HEK293 (cell line): ENCODE measurements around the gene NSUN3.

ENCODE experiments used
- CTCF ChIA-PET: fragments of 350-600 bp; formaldehyde crosslinking; extraction: SDS; loops from one replicate; lab custom pipeline; 2021; ENCODE audit warnings: antibody characterized with exemption; lab: Yijun Ruan, JAX
- POLR2A ChIA-PET: fragments of 300-600 bp; formaldehyde crosslinking; extraction: SDS; loops from one replicate; lab custom pipeline; 2020; ENCODE audit warnings: antibody characterized with exemption, inconsistent platforms; lab: Yijun Ruan, JAX
- H3K27ac ChIP-seq: fragments of 200-500 bp; sonication (Bioruptor generic); 2 replicates; pipeline ENCODE4 v1.5.1; 2014; ENCODE audit warnings: low read depth, low read length, control low read depth, inconsistent platforms; ENCODE audit errors: extremely low read depth
- H3K36me3 ChIP-seq, 2 experiments: fragments of 200-500 bp in 1 of 2; sonication (Bioruptor generic) in 1 of 2; 1 replicate in 1 of 2; 2 replicates in 1 of 2; pipeline ENCODE4 v1.5.1; 2014 to 2017; ENCODE audit warnings: inconsistent platforms in 2 of 2, low read length in 2 of 2; ENCODE audit not compliant: control insufficient read depth in 2 of 2, insufficient read depth in 1 of 2
- H3K4me1 ChIP-seq: fragments of 200-500 bp; sonication (Bioruptor generic); 2 replicates; pipeline ENCODE4 v1.5.1; 2014; ENCODE audit warnings: mild to moderate bottlenecking, low read length, inconsistent platforms; ENCODE audit not compliant: control insufficient read depth, insufficient read depth
- H3K4me3 ChIP-seq: 2 replicates; pipeline ENCODE4 v1.5.1; 2011; ENCODE audit warnings: low read depth, mild to moderate bottlenecking, control low read depth, low read length, moderate library complexity
- H3K9me3 ChIP-seq: fragments of 200-500 bp; sonication (Bioruptor generic); 2 replicates; pipeline ENCODE4 v1.5.1; 2014; ENCODE audit warnings: low read depth, low read length, inconsistent platforms; ENCODE audit not compliant: control insufficient read depth, insufficient read depth
- HOXC10 ChIP-seq: sonication (generic); formaldehyde crosslinking; IDR thresholded peaks from 2 replicates; pipeline ENCODE4 v1.8.1; 2023; ENCODE audit warnings: mild to moderate bottlenecking, missing genetic modification reagents
- KLF10 ChIP-seq: fragments of 450-650 bp; IDR thresholded peaks from 2 replicates; pipeline ENCODE4 v1.5.1; 2018; ENCODE audit warnings: missing biosample characterization, mild to moderate bottlenecking, missing genetic modification characterization
- KLF16 ChIP-seq: fragments of 450-650 bp; formaldehyde crosslinking; IDR thresholded peaks from 2 replicates; pipeline ENCODE4 v1.5.1; 2017; ENCODE audit warnings: missing biosample characterization, missing genetic modification characterization
- PRDM10 ChIP-seq: fragments of 450-650 bp; formaldehyde crosslinking; IDR thresholded peaks from 2 replicates; pipeline ENCODE4 v1.5.1; 2016; ENCODE audit warnings: missing biosample characterization, missing genetic modification characterization
- REST ChIP-seq: fragments of 450-650 bp; formaldehyde crosslinking; IDR thresholded peaks from 2 replicates; pipeline ENCODE4 v1.5.1; 2016; ENCODE audit warnings: missing biosample characterization, missing genetic modification characterization
- TSHZ1 ChIP-seq: fragments of 450-650 bp; formaldehyde crosslinking; IDR thresholded peaks from 2 replicates; pipeline ENCODE4 v1.5.1; 2016; ENCODE audit warnings: missing biosample characterization, missing genetic modification characterization, borderline replicate concordance
- ZBTB21 ChIP-seq: fragments of 450-650 bp; formaldehyde crosslinking; IDR thresholded peaks from 2 replicates; pipeline ENCODE4 v1.5.1; 2017; ENCODE audit warnings: missing biosample characterization, missing genetic modification characterization
- ZNF121 ChIP-seq: fragments of 450-650 bp; formaldehyde crosslinking; IDR thresholded peaks from 2 replicates; pipeline ENCODE4 v1.5.1; 2016; ENCODE audit warnings: missing biosample characterization, missing genetic modification characterization
- ZNF175 ChIP-seq: fragments of 450-650 bp; formaldehyde crosslinking; IDR thresholded peaks from 2 replicates; pipeline ENCODE4 v1.5.1; 2016; ENCODE audit warnings: missing biosample characterization, missing genetic modification characterization
- ZNF280C ChIP-seq: fragments of 450-650 bp; formaldehyde crosslinking; IDR thresholded peaks from 2 replicates; pipeline ENCODE4 v1.5.1; 2016; ENCODE audit warnings: missing biosample characterization, missing genetic modification characterization
- ZNF37A ChIP-seq: fragments of 450-650 bp; IDR thresholded peaks from 2 replicates; pipeline ENCODE4 v1.5.1; 2018; ENCODE audit warnings: missing biosample characterization, missing genetic modification characterization
- ZNF416 ChIP-seq: fragments of 450-650 bp; formaldehyde crosslinking; IDR thresholded peaks from 2 replicates; pipeline ENCODE4 v1.5.1; 2016; ENCODE audit warnings: missing biosample characterization, missing genetic modification characterization
- ZNF510 ChIP-seq: fragments of 450-650 bp; formaldehyde crosslinking; IDR thresholded peaks from 2 replicates; pipeline ENCODE4 v1.5.1; 2018; ENCODE audit warnings: mild to moderate bottlenecking, missing genetic modification characterization, missing biosample characterization; ENCODE audit not compliant: insufficient replicate concordance
- ZNF600 ChIP-seq: fragments of 450-650 bp; formaldehyde crosslinking; IDR thresholded peaks from 2 replicates; pipeline ENCODE4 v1.5.1; 2016; ENCODE audit warnings: missing biosample characterization, missing genetic modification characterization
- ZNF629 ChIP-seq: fragments of 450-650 bp; formaldehyde crosslinking; IDR thresholded peaks from 2 replicates; pipeline ENCODE4 v1.5.1; 2017; ENCODE audit warnings: missing biosample characterization, missing genetic modification characterization
- ZNF704 ChIP-seq: fragments of 450-650 bp; formaldehyde crosslinking; IDR thresholded peaks from 2 replicates; pipeline ENCODE4 v1.5.1; 2016; ENCODE audit warnings: missing biosample characterization, missing genetic modification characterization
- ZNF707 ChIP-seq: fragments of 450-650 bp; formaldehyde crosslinking; IDR thresholded peaks from 2 replicates; pipeline ENCODE4 v1.5.1; 2016; ENCODE audit warnings: missing biosample characterization, missing genetic modification characterization
- ZSCAN18 ChIP-seq: fragments of 450-650 bp; formaldehyde crosslinking; IDR thresholded peaks from 2 replicates; pipeline ENCODE4 v1.5.1; 2016; ENCODE audit warnings: missing biosample characterization, missing genetic modification characterization
- ZSCAN4 ChIP-seq: fragments of 450-650 bp; formaldehyde crosslinking; IDR thresholded peaks from 2 replicates; pipeline ENCODE4 v1.5.1; 2017; ENCODE audit warnings: missing biosample characterization, missing genetic modification characterization

Gene NSUN3

GRCh38 chr3:94167796-94168195 lies 104.9 kb downstream of the NSUN3 start:
- H3K27ac ChIP-seq: no peak overlapping the region
- ChIA-PET CTCF (interaction anchor here (0.7 kb wide), 1 partner anchor 169 kb away, joined by 5 read pairs; no protein-coding TSS in a partner anchor), POLR2A (no interaction called here)
- H3K4me3 ChIP-seq: no peak overlapping the region
- TF ChIP-seq ZNF37A (tag by site-specific recombination): no peak
- TF ChIP-seq ZNF510 (tag by site-specific recombination): no peak
- TF ChIP-seq ZNF416 (tag by site-specific recombination): no peak
- TF ChIP-seq ZSCAN18 (tag by site-specific recombination): no peak
- no peak for TF ChIP-seq ZNF175 (tag by site-specific recombination)
- TF ChIP-seq ZBTB21: no peak
- no peak for TF ChIP-seq ZNF280C (tag by site-specific recombination)
- no peak for TF ChIP-seq ZSCAN4
- TF ChIP-seq ZNF600 (tag by site-specific recombination): no peak
- TF ChIP-seq HOXC10: no peak
- TF ChIP-seq ZNF629 (tag by site-specific recombination): no peak
- TF ChIP-seq KLF10 (tag by site-specific recombination): no peak
- no peak for TF ChIP-seq ZNF121 (tag by site-specific recombination)
- no peak for TF ChIP-seq ZNF707 (tag by site-specific recombination)
- TF ChIP-seq TSHZ1: no peak
- no peak for TF ChIP-seq ZNF704 (tag by site-specific recombination)
- TF ChIP-seq KLF16 (tag by site-specific recombination): no peak
- H3K9me3 ChIP-seq: no peaks in the 10 kb centered on the region
- H3K4me1 ChIP-seq: 0 out of 2 replicates have a peak, but pooled peaks cover under 1% of the 10 kb centered on the region
- H3K36me3 ChIP-seq: no peaks in the 10 kb centered on the region

- POLR2A ChIA-PET: no interaction called here
- Histone ChIP-seq H3K4me3 (no peak overlapping the region), H3K4me1 (peaks cover 11% of the 10 kb centered on the region; the same call in 1 of the 2 replicates), H3K36me3 (no peaks in the 10 kb centered on the region), H3K27ac (no peak overlapping the region), H3K9me3 (no peaks in the 10 kb centered on the region)
- CTCF ChIA-PET: no interaction called here
- TF ChIP-seq REST (peak; percentile 40), PRDM10 (peak; percentile 34; the same call in 1 of the 2 replicates)
These were observed 109.1 kb downstream of the NSUN3 start for GRCh38 chr3:94171954-94172353.
